Motor neuron (in vitro differentiated cells): ENCODE measurements around the gene LRMDA. TPM values are rescaled to one million over a fixed set of nuclear protein-coding genes. Genes with fewer than 3 reads are reported as not detected.

Source experiments
- ATAC-seq, 8 experiments: fragments of 200-7000 bp; cut with Tn5 transposase; replicated peaks in 6 of 8; 2 replicates each; pipeline ENCODE4 v1.8.0; 2021; ENCODE audit warnings: mild to moderate bottlenecking in 8 of 8, moderate library complexity in 8 of 8
- H3K27ac ChIP-seq, 2 donors: fragments of 250-450 bp; sonication (Bioruptor Pico); 2 replicates each; pipeline ENCODE4 v1.9.0; 2021; ENCODE audit warnings: antibody characterized with exemption in 2 of 2, mild to moderate bottlenecking in 2 of 2, moderate library complexity in 1 of 2
- H3K4me1 ChIP-seq, 2 donors: fragments of 250-450 bp; sonication (Bioruptor Pico); replicated peaks in 1 of 2; 2 replicates each; pipeline ENCODE4 v1.6.1; 2021; ENCODE audit warnings: antibody characterized with exemption in 2 of 2, mild to moderate bottlenecking in 2 of 2, moderate library complexity in 1 of 2
- H3K4me3 ChIP-seq, 5 donors: fragments of 250-450 bp; sonication (Bioruptor Pico); 2 replicates each; pipeline ENCODE4 v1.9.0; 2021; ENCODE audit warnings: antibody characterized with exemption in 5 of 5, mild to moderate bottlenecking in 5 of 5, moderate library complexity in 4 of 5
- WGBS, 10 experiments: fragments of 450-650 bp; shearing (Covaris generic); methylation state at CpG; one replicate each; pipeline ENCODE4 v1.0.0; 2022; 5-methylcytosine and 5-hydroxymethylcytosine counted together
- in situ Hi-C, 9 experiments: fragments of 400-800 bp; cut with MboI; loops; one replicate each; pipeline ENCODE4 v1.15.0; 2021; ENCODE audit warnings: low sequenced_read_pairs in 9 of 9, low pct_unique_long_range_greater_than_20kb in 2 of 9; ENCODE audit not compliant: unreplicated experiment in 9 of 9
- total RNA-seq, 8 experiments: library from RNA; unstranded; fragments of 300-600 nt; gene quantifications; 2 replicates each; pipeline versions ENCODE4 v1.2.3 to v1.2.4, GENCODE V29; 2022

Gene LRMDA
- total RNA-seq, 8 experiments from 2014 or later: 0.85 to 5.4 (median 2.2) TPM; not detected in 1

- no peak overlapping the region for H3K27ac ChIP-seq
- ATAC-seq: no peak
- in situ Hi-C loops: loop anchor here in 4 of 9 experiments (10.0 to 25.0 kb wide), 6 partner anchors 232 to 1157 kb away; no protein-coding TSS in a partner anchor
- peaks cover 26 to 55% of the 10 kb centered on the region in 2 donors for H3K4me1 ChIP-seq
- no peak overlapping the region for H3K4me3 ChIP-seq
- 0 to 100% (median 80%) methylated on average over 1 of the region's 1 CpG; no CpG with 5 or more reads in 3 of the 10 experiments for WGBS, 10 experiments
These were observed 1113.4 kb downstream of the LRMDA start for GRCh38 chr10:76544789-76545188.

DNA sequence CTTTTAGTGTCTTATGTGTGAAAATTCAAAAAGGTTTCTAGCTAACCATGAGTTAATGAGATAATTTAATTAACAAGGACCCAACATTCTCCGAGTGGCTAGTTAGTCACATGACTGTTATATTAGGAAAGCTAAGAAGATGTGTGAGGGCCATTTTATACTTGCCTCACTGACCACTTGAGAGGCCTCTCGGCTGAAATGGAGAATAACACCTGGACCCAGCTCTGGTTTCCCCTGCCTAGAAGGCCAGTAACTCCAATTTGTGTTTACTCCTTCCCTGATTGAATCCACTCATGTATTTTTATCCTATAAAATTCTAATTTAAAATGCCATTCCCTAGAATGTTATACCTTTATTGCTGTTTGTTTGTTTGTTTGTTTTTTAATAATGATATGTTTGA is 1115.0 kb downstream of the LRMDA start:
- ATAC-seq: no peak
- in situ Hi-C loops: loop anchor here in 4 of 9 experiments (10.0 to 25.0 kb wide), 6 partner anchors 234 to 1159 kb away; no protein-coding TSS in a partner anchor
- Histone ChIP-seq H3K27ac (no peak overlapping the region), H3K4me1 (peaks cover 27 to 47% of the 10 kb centered on the region in 2 donors), H3K4me3 (no peak overlapping the region)
- WGBS, 10 experiments: 83 to 100% (median 95%) methylated on average over 1 to 2 of the region's 2 CpGs; no CpG with 5 or more reads in 6 of the 10 experiments

DNA sequence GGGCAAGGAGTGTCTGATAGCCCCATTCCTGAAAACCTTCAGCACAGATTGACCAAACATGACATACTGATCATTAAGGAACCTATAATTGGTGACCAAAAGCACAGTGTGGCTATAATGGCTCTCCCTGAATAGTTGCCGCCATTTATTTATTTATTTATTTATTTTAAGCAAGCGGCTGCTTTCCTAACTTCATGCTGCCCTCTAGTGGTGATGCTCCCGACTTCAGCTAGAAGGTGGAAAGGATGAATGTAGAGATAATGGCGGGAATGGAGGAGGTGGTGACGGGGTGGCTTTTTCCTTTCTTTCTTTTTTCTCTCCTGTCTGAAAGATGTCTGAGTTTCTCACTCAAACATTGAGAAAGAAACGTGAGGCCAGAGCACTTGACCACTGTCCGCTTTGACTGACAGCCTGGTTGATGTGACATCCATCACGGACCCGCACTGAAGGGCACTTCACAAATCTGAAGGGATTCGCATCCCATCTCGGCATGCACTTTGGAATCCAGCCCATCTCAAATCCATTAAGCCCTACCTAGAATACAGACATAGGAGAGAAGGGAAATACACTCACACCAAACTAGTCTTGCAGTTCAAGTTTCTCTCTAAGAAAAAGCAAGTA is 1116.0 kb downstream of the LRMDA start:
- peak; percentile 26 to 74 (median 46) for ATAC-seq
- peaks cover 22 to 40% of the 10 kb centered on the region in 2 donors for H3K4me1 ChIP-seq
- 0 to 80% (median 18%) methylated on average over 1 to 9 of the region's 11 CpGs for WGBS, 10 experiments
- in situ Hi-C loops: loop anchor here in 4 of 9 experiments (10.0 to 25.0 kb wide), 6 partner anchors 235 to 1160 kb away; no protein-coding TSS in a partner anchor
- H3K4me3 ChIP-seq: no peak overlapping the region
- no peak overlapping the region for H3K27ac ChIP-seq

DNA sequence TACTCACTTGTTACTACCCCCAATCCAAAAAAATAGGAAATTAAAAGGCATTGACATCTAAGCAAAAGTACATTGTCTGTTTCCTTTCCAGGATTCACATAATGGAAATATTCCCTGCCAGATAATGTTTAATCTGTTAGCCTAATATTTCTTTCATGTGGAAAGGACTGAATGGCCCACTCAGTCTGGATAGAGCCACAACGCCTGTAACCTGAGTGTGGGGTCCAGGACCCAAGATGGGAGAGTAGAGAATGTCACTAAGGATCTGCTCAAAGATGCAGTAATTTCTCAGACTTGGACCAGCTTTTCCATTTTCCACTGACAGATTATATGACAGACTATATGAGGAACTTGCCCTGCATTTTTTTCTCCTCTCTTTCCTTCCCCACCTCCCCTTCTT is 1117.3 kb downstream of the LRMDA start:
- H3K4me1 ChIP-seq: peaks cover 24 to 40% of the 10 kb centered on the region in 2 donors
- H3K27ac ChIP-seq: no peak overlapping the region
- 75 to 100% (median 100%) methylated on average over 1 of the region's 1 CpG; no CpG with 5 or more reads in 5 of the 10 experiments for WGBS, 10 experiments
- in situ Hi-C loops: loop anchor here in 4 of 9 experiments (10.0 to 25.0 kb wide), 6 partner anchors 236 to 1161 kb away; no protein-coding TSS in a partner anchor
- no peak overlapping the region for H3K4me3 ChIP-seq
- ATAC-seq: no peak

GRCh38 chr10:76549171-76549570 is 1117.7 kb downstream of the LRMDA start:
- no peak overlapping the region for H3K4me3 ChIP-seq
- WGBS, 10 experiments: 60 to 100% (median 80%) methylated on average over 1 to 3 of the region's 3 CpGs; no CpG with 5 or more reads in 3 of the 10 experiments
- H3K4me1 ChIP-seq: peaks cover 27 to 40% of the 10 kb centered on the region in 2 donors
- ATAC-seq: no peak
- no peak overlapping the region for H3K27ac ChIP-seq
- in situ Hi-C loops: loop anchor here in 4 of 9 experiments (10.0 to 25.0 kb wide), 6 partner anchors 237 to 1162 kb away; no protein-coding TSS in a partner anchor

DNA sequence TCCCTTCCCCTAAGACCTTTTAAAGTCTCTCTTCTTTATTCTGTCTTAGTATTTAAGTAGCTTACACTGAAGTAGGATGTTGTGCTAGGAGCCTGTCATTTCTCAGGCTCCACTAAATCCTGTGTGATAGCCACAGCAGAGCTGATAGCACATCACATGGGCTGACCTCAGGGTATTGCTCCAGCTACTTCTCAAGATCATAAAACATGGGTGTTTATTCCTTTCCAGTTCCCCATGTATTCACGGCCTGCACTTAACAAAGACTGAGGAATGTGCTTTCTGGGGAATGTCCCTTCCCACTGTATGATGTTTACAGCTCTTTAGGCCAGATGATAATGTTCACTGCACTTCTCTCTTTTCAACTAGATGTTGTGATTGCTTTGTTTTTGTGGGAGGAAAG is 1119.4 kb downstream of the LRMDA start:
- no peak overlapping the region for H3K4me3 ChIP-seq
- ATAC-seq: peak in 4 of 8 experiments; percentile 22 to 62 (median 58)
- peaks cover 35 to 43% of the 10 kb centered on the region in 2 donors for H3K4me1 ChIP-seq
- 33 to 86% (median 60%) methylated on average over 1 of the region's 1 CpG; no CpG with 5 or more reads in 3 of the 10 experiments for WGBS, 10 experiments
- in situ Hi-C loops: no loop called here
- no peak overlapping the region for H3K27ac ChIP-seq

DNA sequence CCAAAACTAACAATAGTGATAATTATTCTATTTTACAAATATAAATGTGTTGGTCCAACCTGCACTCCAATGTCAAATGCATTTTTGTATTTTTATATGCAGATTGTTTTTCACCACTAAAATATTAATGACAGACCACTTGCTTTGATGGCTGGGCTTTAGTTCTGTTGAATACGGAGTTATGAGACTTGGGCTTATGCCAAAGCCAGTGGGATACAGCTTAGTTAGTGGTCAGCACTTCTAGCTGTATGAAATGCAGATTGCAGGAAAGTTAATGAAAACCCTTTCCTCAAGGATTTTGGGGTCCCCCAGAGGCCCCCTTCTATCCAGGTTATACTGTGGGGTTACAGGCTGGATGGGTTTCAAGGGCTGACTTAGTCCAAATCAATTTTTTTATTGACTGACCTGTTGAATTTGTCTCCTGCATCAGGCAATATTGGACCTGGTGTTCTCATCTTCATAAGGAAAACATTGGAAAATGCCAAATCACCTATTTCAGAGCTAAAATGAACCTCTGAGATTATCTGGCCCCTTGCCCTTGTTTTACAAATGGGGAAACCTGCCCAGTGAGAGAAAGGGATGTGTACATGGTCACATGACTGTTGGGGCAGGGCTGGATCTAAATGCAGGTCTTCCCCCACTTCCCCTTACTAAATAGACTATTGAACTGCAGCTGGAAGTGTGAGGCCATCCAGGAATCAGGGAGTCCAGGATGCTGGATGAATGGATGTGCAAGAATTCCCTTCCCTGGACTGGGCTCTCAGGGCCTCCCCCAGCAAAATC is 1120.9 kb downstream of the LRMDA start:
- in situ Hi-C loops: no loop called here
- H3K4me3 ChIP-seq: no peak overlapping the region
- ATAC-seq: no peak
- H3K4me1 ChIP-seq: peaks cover 39 to 40% of the 10 kb centered on the region in 2 donors
- H3K27ac ChIP-seq: no peak overlapping the region
- 50 to 100% (median 93%) methylated on average over 1 of the region's 1 CpG; no CpG with 5 or more reads in 2 of the 10 experiments for WGBS, 10 experiments

- ATAC-seq: peak in 5 of 8 experiments; percentile 33 to 68 (median 56)
- WGBS, 10 experiments: 29 to 70% (median 41%) methylated on average over 2 to 16 of the region's 17 CpGs
- H3K27ac ChIP-seq: no peak overlapping the region
- H3K4me1 ChIP-seq: peaks cover 36 to 51% of the 10 kb centered on the region in 2 donors
- H3K4me3 ChIP-seq: no peak overlapping the region
- in situ Hi-C loops: no loop called here
These were observed 1122.0 kb downstream of the LRMDA start for GRCh38 chr10:76553263-76554032.

- in situ Hi-C loops: no loop called here
- peak in 5 of 8 experiments; percentile 36 to 58 (median 43) for ATAC-seq
- no peak overlapping the region for H3K27ac ChIP-seq
- 50 to 94% (median 75%) methylated on average over 1 to 4 of the region's 7 CpGs; no CpG with 5 or more reads in 2 of the 10 experiments for WGBS, 10 experiments
- H3K4me3 ChIP-seq: no peak overlapping the region
- peaks cover 36 to 54% of the 10 kb centered on the region in 2 donors for H3K4me1 ChIP-seq
These were observed 1122.6 kb downstream of the LRMDA start for GRCh38 chr10:76554033-76554408.

DNA sequence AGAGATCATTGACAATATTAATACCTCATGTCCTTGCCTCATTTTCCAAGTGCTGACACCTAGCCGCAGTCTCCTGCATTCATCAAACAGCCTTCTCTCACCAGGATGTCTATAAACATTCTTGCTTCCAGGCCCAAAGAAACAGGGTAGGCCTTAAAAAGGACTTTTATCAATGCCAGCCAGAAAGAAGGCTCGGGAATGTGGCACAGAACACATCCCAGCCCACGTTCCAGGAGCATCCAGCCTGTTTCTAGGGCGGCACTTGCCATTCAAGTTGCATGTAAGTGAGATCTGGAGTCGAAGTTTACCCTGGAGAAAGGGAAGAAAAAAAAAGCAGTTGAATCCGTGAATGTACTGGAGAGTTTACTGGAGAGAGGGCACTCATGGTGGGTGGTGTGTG is 1123.1 kb downstream of the LRMDA start:
- peaks cover 36 to 54% of the 10 kb centered on the region in 2 donors for H3K4me1 ChIP-seq
- in situ Hi-C loops: no loop called here
- H3K4me3 ChIP-seq: no peak overlapping the region
- ATAC-seq: peak in 3 of 8 experiments; percentile 40 to 82 (median 50)
- WGBS, 10 experiments: 45 to 89% (median 65%) methylated on average over 1 to 6 of the region's 6 CpGs; no CpG with 5 or more reads in 1 of the 10 experiments
- H3K27ac ChIP-seq: no peak overlapping the region

DNA sequence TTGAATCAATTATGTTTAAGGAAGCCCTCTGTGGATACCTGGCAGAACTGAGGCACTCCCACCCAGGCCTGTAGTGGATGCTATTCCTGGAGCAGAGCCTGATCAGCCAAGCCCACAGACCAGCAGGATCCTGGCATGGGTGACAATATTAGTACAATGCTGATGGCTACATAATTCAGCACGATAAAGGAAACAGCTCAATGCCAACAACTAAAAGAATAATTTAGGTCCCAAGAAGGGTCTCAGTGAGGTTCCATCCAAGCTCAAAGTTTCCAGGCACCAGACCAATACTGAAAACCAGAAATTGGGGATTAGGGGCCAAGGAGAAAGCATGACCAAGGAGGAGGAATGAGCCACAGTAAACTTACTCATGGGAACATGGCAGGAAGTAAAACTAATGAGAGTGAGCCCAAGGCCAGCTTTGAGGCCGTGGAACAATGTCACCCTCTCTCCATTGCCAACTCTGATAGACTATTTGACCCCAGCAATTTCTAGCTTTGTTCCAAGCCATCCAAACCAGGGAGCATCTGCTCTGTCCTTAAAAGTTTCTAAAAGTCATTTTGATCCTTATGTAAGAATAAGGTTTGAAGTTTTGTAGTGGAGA is 1123.7 kb downstream of the LRMDA start:
- peaks cover 36 to 54% of the 10 kb centered on the region in 2 donors for H3K4me1 ChIP-seq
- WGBS, 10 experiments: 20 to 100% (median 82%) methylated on average over 1 to 2 of the region's 2 CpGs; no CpG with 5 or more reads in 3 of the 10 experiments
- no peak overlapping the region for H3K27ac ChIP-seq
- in situ Hi-C loops: no loop called here
- no peak overlapping the region for H3K4me3 ChIP-seq
- no peak for ATAC-seq

DNA sequence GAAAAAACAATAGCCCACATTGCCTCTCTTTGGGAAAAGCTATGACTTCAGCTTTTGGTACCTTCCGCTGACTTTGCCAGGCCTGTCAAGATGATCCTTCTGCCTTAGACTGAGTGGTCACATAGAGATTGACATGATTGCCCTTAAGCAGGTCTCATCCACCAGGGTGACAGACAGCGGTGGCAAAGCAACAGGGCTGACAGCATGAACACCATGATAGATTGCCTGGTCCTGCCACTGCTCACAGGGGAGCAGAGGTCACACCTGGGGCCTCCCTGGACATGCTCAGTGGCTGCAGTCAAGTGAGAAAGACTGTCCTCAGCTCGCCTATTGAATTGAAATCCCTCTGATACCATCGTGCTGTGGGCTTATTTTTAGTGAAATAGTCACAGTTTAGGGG is 1125.9 kb downstream of the LRMDA start:
- Histone ChIP-seq H3K27ac (no peak overlapping the region), H3K4me1 (peaks cover 27 to 45% of the 10 kb centered on the region in 2 donors), H3K4me3 (no peak overlapping the region)
- WGBS, 10 experiments: 60 to 100% (median 66%) methylated on average over 1 to 4 of the region's 4 CpGs; no CpG with 5 or more reads in 2 of the 10 experiments
- peak in 3 of 8 experiments; percentile 37 to 64 (median 59) for ATAC-seq
- in situ Hi-C loops: no loop called here
